Muscle layer of duodenum (tissue), 2 donors: ENCODE results near the gene PAPOLB.

ENCODE experiments used
- H3K27ac ChIP-seq: one replicate; pipeline ENCODE4 v1.7.0; 2013; ENCODE audit warnings: mild to moderate bottlenecking, low read length
- H3K27me3 ChIP-seq: one replicate; pipeline ENCODE4 v1.7.0; 2013; ENCODE audit warnings: low read depth, mild to moderate bottlenecking, control low read depth, low read length
- H3K36me3 ChIP-seq, 2 donors: one replicate each; pipeline ENCODE4 v1.7.0; 2013; ENCODE audit warnings: low read length in 2 of 2, control low read depth in 1 of 2, mild to moderate bottlenecking in 1 of 2; ENCODE audit not compliant: insufficient read depth in 2 of 2, control insufficient read depth in 1 of 2
- H3K4me1 ChIP-seq, 2 donors: one replicate each; pipeline ENCODE4 v1.7.0; 2013; ENCODE audit warnings: low read length in 2 of 2, mild to moderate bottlenecking in 2 of 2, control low read depth in 1 of 2, moderate library complexity in 1 of 2; ENCODE audit not compliant: insufficient read depth in 2 of 2, control insufficient read depth in 1 of 2
- H3K4me3 ChIP-seq, 2 donors: one replicate each; pipeline ENCODE4 v1.7.0; 2013; ENCODE audit warnings: low read length in 2 of 2, low read depth in 1 of 2, mild to moderate bottlenecking in 1 of 2
- H3K9me3 ChIP-seq, 2 donors: one replicate each; pipeline ENCODE4 v1.7.0; 2013; ENCODE audit warnings: low read length in 2 of 2, control low read depth in 1 of 2, mild to moderate bottlenecking in 1 of 2; ENCODE audit not compliant: control insufficient read depth in 1 of 2
- donor health status: healthy.

Gene PAPOLB

GRCh38 chr7:4837803-4838625 lies 23.8 kb downstream of the PAPOLB start:
- Histone ChIP-seq H3K4me3 (no peak overlapping the region), H3K4me1 (peaks cover 0 to 3% of the 10 kb centered on the region in 2 donors)

GRCh38 chr7:4837041-4837802 lies 24.6 kb downstream of the PAPOLB start:
- Histone ChIP-seq H3K4me3 (no peak overlapping the region), H3K4me1 (peaks cover 0 to 3% of the 10 kb centered on the region in 2 donors), H3K27me3 (no peaks in the 10 kb centered on the region), H3K36me3 (no peaks in the 10 kb centered on the region), H3K27ac (no peak overlapping the region), H3K9me3 (no peaks in the 10 kb centered on the region)

More at GRCh38 chr7:4837803-4838625, 23.8 kb downstream of the PAPOLB start:
- Histone ChIP-seq H3K36me3 (no peaks in the 10 kb centered on the region), H3K9me3 (no peaks in the 10 kb centered on the region), H3K27ac (no peak overlapping the region), H3K27me3 (no peaks in the 10 kb centered on the region)

DNA sequence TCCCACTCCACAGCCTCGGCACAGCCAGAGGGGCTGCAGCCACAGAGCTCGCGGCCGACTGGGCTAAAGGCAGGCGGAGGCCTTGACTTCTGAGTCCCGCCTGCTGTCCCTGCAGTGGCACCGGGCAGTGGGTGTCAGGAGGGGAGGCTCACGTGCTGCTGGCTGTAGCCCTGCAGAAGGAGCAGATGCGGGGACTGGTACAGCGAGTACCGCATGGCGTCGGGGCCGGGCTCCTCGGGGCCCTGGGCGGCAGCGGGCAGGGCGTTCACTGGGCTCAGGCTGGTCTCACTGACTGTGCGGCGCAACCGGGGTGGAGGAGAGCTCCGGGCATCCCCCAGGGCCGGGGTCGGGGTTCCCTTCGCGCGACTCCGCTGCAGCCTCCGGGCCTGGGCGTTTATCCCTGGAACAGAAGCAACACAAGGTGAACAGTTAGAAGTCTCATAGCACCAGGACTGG lies 25.6 kb downstream of the PAPOLB start:
- Histone ChIP-seq H3K36me3 (no peaks in the 10 kb centered on the region), H3K9me3 (no peaks in the 10 kb centered on the region), H3K27me3 (no peaks in the 10 kb centered on the region), H3K4me1 (peaks cover 0 to 3% of the 10 kb centered on the region in 2 donors), H3K27ac (no peak overlapping the region), H3K4me3 (no peak overlapping the region)

DNA sequence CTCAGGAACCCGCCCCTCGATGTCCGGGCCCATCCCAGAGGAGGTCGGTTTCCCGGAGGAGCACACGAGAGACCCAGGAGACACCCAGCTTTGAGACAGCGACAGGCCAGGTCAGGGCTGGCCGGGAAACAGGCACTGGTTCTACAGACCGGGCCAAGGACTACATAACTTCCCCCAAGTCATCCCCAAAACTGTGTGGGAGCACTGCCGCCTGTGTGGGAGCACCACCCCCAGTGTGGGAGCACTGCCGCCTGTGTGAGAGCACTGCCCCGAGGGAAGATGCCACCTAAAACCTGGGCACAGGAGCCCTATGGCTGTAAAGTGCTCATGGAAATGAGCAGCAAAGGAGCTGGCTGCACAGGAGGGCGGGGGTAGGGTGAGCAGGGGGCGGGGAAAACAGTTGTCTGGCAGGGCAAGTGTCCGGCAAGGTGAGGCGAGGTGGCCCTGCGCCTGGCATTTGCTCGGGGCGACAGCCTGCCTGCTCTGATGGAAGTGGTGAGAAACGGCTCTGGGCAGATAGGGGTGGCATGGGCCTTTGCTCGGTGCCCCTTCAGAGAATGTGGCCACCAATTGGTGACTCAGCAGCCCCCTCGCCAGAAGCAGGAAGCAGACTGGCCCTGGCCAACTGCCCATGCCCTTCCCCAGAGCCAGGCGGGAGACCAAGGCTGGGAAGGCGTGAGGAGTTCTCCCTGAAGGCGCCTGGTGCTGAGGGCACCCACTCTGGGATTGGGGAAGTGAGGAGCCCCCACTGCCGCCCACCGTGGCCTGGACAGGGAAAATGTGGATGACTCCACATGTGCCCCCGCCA lies 26.2 kb downstream of the PAPOLB start:
- H3K4me1 ChIP-seq = peaks cover 0 to 3% of the 10 kb centered on the region in 2 donors
- H3K27me3 ChIP-seq = no peaks in the 10 kb centered on the region
- H3K9me3 ChIP-seq = no peaks in the 10 kb centered on the region
- no peak overlapping the region for H3K27ac ChIP-seq
- no peak overlapping the region for H3K4me3 ChIP-seq
- no peaks in the 10 kb centered on the region for H3K36me3 ChIP-seq

DNA sequence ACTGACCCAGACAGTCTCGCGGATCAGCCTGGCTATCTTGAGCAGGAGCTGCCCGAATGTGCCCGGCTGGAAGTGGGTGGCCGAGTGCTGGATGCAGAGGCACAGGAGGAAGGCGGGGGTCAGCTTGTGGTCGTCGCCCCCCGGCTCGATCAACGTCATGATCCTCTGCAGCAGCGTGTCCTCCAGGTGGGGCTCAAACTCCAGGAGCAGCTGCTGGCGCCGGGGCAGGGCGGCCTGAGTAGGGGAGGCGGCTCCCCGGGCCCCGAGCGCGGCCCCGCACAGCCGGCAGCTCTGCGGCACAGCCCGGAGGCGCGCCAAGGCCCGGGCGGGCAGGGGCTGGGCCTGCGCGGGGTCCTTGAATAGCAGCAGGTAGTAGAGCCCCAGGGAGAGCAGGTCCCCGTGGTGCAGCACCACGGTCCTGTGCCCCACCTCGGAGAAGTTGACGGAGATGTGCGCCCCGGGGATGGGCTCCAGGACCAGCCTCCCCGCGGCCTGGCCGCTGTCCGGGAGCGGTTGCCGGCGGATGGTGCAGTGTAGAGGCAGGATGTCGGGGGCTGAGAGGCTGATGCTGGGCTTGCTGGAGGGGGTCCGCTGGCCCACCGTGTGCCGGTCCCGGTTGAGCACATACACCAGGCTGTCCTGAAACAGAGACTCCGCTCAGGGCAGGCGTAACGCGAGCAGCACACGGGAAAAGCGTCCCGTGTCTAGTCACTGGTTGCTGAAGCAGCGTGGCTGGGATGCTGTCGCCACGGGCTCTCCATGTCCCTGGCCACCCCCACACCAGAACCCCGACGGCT lies 27.0 kb downstream of the PAPOLB start:
- Histone ChIP-seq H3K36me3 (no peaks in the 10 kb centered on the region), H3K27ac (no peak overlapping the region), H3K4me3 (no peak overlapping the region), H3K9me3 (no peaks in the 10 kb centered on the region), H3K27me3 (no peaks in the 10 kb centered on the region), H3K4me1 (peaks cover 0 to 3% of the 10 kb centered on the region in 2 donors)

GRCh38 chr7:4833691-4834600 lies 27.9 kb downstream of the PAPOLB start:
- Histone ChIP-seq H3K4me3 (no peak overlapping the region), H3K4me1 (peaks cover 0 to 3% of the 10 kb centered on the region in 2 donors), H3K36me3 (no peaks in the 10 kb centered on the region), H3K9me3 (no peaks in the 10 kb centered on the region), H3K27ac (no peak overlapping the region), H3K27me3 (no peaks in the 10 kb centered on the region)

DNA sequence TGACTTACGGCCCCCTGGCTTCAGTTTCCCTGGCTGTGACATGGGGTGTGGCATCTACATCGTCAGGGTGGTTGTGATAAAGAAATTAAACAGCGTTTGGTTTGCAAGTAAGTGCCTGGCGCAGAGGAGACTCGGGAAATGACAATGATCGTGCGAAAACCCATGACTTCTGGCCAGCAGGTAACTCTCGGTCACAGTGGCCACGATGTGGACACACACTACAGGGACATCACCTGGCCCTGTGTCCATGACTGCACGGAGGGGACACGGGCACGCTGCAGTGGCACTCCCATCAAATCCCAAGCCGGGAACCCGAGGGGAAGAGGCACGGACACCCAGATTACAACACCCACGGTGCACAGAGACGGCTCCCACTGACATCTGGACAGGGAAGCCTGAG lies 28.7 kb downstream of the PAPOLB start:
- H3K27ac ChIP-seq = no peak overlapping the region
- H3K36me3 ChIP-seq = no peaks in the 10 kb centered on the region
- H3K27me3 ChIP-seq = no peaks in the 10 kb centered on the region
- no peaks in the 10 kb centered on the region for H3K9me3 ChIP-seq
- H3K4me1 ChIP-seq = peaks cover 0 to 3% of the 10 kb centered on the region in 2 donors
- H3K4me3 ChIP-seq = no peak overlapping the region

GRCh38 chr7:4832711-4833110 lies 29.1 kb downstream of the PAPOLB start:
- H3K4me3 ChIP-seq = no peak overlapping the region
- no peaks in the 10 kb centered on the region for H3K27me3 ChIP-seq
- H3K4me1 ChIP-seq = peaks cover 0 to 3% of the 10 kb centered on the region in 2 donors
- H3K27ac ChIP-seq = no peak overlapping the region
- no peaks in the 10 kb centered on the region for H3K36me3 ChIP-seq
- H3K9me3 ChIP-seq = no peaks in the 10 kb centered on the region

GRCh38 chr7:4831723-4832495 lies 29.9 kb downstream of the PAPOLB start:
- no peak overlapping the region for H3K4me3 ChIP-seq

More at GRCh38 chr7:4831723-4832495, 29.9 kb downstream of the PAPOLB start:
- no peaks in the 10 kb centered on the region for H3K27me3 ChIP-seq
- H3K4me1 ChIP-seq = no peaks in the 10 kb centered on the region
- H3K9me3 ChIP-seq = no peaks in the 10 kb centered on the region
- no peaks in the 10 kb centered on the region for H3K36me3 ChIP-seq
- no peak overlapping the region for H3K27ac ChIP-seq
